G401 (cell line): ENCODE measurements around the gene AFM. TPM values are rescaled to one million over a fixed set of nuclear protein-coding genes. Genes with fewer than 3 reads are reported as not detected.

Experiments used
- total RNA-seq: library from RNA; depleted of rRNA; stranded (reverse); fragments of >200 nt; shearing (Covaris generic); gene quantifications from 2 replicates; pipeline ENCODE4 v1.2.3, GENCODE V29; 2014; rRNA removed

AFM gene
- total RNA-seq, 1 experiment from 2014 or later = not detected

Other genes starting within 250 kb of the AFM start
- gene ANKRD17, start 222.9 kb upstream of the AFM start, total RNA-seq = 38.7 and 50.5 TPM in 2 replicates
- gene ALB, start 77.5 kb upstream of the AFM start, total RNA-seq = not detected in 2 replicates
- not detected in 2 replicates for gene AFP, start 45.5 kb upstream of the AFM start, total RNA-seq
- not detected in 2 replicates for gene RASSF6, start 138.7 kb downstream of the AFM start, total RNA-seq